ENCODE data around the gene SPINT2. TPM values are rescaled to one million over a fixed set of nuclear protein-coding genes. Genes with fewer than 3 reads are reported as not detected.

SPINT2 gene
- total RNA-seq, 1 donor from 2014 or later: 171 TPM

DNA sequence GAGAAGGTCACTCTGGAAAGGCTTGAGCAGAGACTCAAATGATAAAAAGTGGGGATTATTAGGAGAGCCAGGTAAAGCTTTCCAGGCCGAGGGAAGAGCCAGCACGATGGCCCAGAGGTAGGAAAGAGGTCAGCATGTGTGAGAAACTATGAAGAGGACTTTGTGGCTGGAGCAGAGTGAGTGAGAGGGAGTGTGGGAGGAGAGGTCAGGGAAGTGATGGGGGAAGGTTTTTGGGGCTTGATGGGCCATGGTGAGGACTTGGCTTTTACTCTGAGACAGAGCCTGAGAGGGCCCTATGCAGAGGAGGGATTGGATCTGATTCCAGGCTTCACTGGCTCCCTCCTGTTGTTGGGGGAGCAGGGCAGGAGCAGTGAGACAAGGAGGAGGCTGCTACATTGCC is 76.6 kb downstream of the SPINT2 start:
- no peaks in the 10 kb centered on the region for H3K9me3 Mint-ChIP-seq (ENCODE audit: unreplicated experiment)
- Histone ChIP-seq H3K4me2 (ENCODE audit: low read length) (no peak overlapping the region), H3K4me1 (ENCODE audit: insufficient read depth, low read length) (peaks cover 4% of the 10 kb centered on the region), H3K79me2 (ENCODE audit: insufficient read depth, low read length) (no peaks in the 10 kb centered on the region), H3K36me3 (ENCODE audit: insufficient read depth, low read length) (no peaks in the 10 kb centered on the region), H3K27ac (ENCODE audit: low read depth, low read length) (no peak overlapping the region), H3K4me3 (ENCODE audit: insufficient read depth, low read depth, low read length) (no peak overlapping the region), H4K20me1 (ENCODE audit: insufficient read depth, low read length) (no peaks in the 10 kb centered on the region), H3K9me3 (ENCODE audit: insufficient read depth, low read depth, low read length) (no peaks in the 10 kb centered on the region), H3K27me3 (ENCODE audit: insufficient read depth, low read length) (no peaks in the 10 kb centered on the region), H2AFZ (ENCODE audit: low read depth, low read length) (no peak overlapping the region), H3K9ac (ENCODE audit: low read length) (no peak overlapping the region)
- peaks cover 5% of the 10 kb centered on the region for H3K36me3 Mint-ChIP-seq (ENCODE audit: low read depth, unreplicated experiment)
- no peak overlapping the region for H3K4me3 Mint-ChIP-seq (ENCODE audit: unreplicated experiment)
- no peak for TF ChIP-seq EZH2 (IDR thresholded peaks at IDR 0.05; ENCODE audit: insufficient read depth, low read length)
- TF ChIP-seq CTCF (IDR thresholded peaks at IDR 0.05; ENCODE audit: insufficient read depth, low read depth, low read length): no peak
- no peak for FAIRE-seq
- peaks cover 4% of the 10 kb centered on the region for H3K4me1 Mint-ChIP-seq (ENCODE audit: low read depth, unreplicated experiment)
- H3K27me3 Mint-ChIP-seq (ENCODE audit: low read depth, unreplicated experiment): no peaks in the 10 kb centered on the region
- DNase-seq (ENCODE audit: low read depth): no peak
- H3K27ac Mint-ChIP-seq (ENCODE audit: unreplicated experiment): no peak overlapping the region

Other genes with a start within 250 kb of the SPINT2 start
- 4.0 and 4.5 TPM in 2 replicates for gene DPF1, start 40.4 kb upstream of the SPINT2 start, total RNA-seq
- gene PPP1R14A, start 8.2 kb upstream of the SPINT2 start, total RNA-seq: 13.4 and 18.0 TPM in 2 replicates
- 4.9 and 5.8 TPM in 2 replicates for gene C19orf33, start 39.7 kb downstream of the SPINT2 start, total RNA-seq
- gene YIF1B, start 51.4 kb downstream of the SPINT2 start, total RNA-seq: 81.3 and 85.7 TPM in 2 replicates
- 8.6 and 10.8 TPM in 2 replicates for gene KCNK6, start 55.3 kb downstream of the SPINT2 start, total RNA-seq
- gene CATSPERG, start 71.3 kb downstream of the SPINT2 start, total RNA-seq: 2.2 and 6.4 TPM in 2 replicates
- gene PSMD8, start 110.0 kb downstream of the SPINT2 start, total RNA-seq: 215 and 218 TPM in 2 replicates
- gene GGN, start 123.5 kb downstream of the SPINT2 start, total RNA-seq: 2.1 and 2.8 TPM in 2 replicates
- 17.3 and 19.0 TPM in 2 replicates for gene SPRED3, start 124.1 kb downstream of the SPINT2 start, total RNA-seq
- gene FAM98C, start 138.5 kb downstream of the SPINT2 start, total RNA-seq: 11.9 and 15.0 TPM in 2 replicates
- gene RASGRP4, start 161.6 kb downstream of the SPINT2 start, total RNA-seq: not detected in 2 replicates
- gene RYR1, start 169.1 kb downstream of the SPINT2 start, total RNA-seq: 0.05 and 0.32 TPM in 2 replicates